WTC11 (cell line): ENCODE results near the gene GOLGA6L7. TPM values are rescaled to one million over a fixed set of nuclear protein-coding genes. Genes with fewer than 3 reads are reported as not detected.

Experiments used
- ATAC-seq: fragments of 200-7000 bp; cut with Tn5 transposase; 2 replicates; pipeline ENCODE4 v1.10.0; 2021; ENCODE audit warnings: mild to moderate bottlenecking, moderate library complexity
- CTCF ChIA-PET: fragments of 300-600 bp; sonication (Branson Sonifier 250); formaldehyde crosslinking; loops from one replicate; lab custom pipeline; 2021; ENCODE audit warnings: antibody characterized with exemption; lab: Charles Lee
- POLR2A ChIA-PET: fragments of 350-600 bp; sonication (Branson Sonifier 250); formaldehyde crosslinking; loops from one replicate; lab custom pipeline; 2021; ENCODE audit warnings: antibody characterized with exemption; lab: Charles Lee
- DNase-seq: peaks from one replicate; pipeline ENCODE4 v3.0.0; 2021; ENCODE audit warnings: low spot score
- H3K27ac Mint-ChIP-seq: 2 replicates; pipeline ENCODE4 v1.8.0; 2021; ENCODE audit warnings: mixed read lengths
- H3K27me3 Mint-ChIP-seq: 2 replicates; pipeline ENCODE4 v1.8.0; 2021; ENCODE audit warnings: low read depth, mild to moderate bottlenecking, moderate library complexity, mixed read lengths
- H3K36me3 Mint-ChIP-seq: 2 replicates; pipeline ENCODE4 v1.8.0; 2021; ENCODE audit warnings: mixed read lengths
- H3K4me1 Mint-ChIP-seq: 2 replicates; pipeline ENCODE4 v1.8.0; 2022; ENCODE audit warnings: mixed read lengths
- H3K4me3 Mint-ChIP-seq: 2 replicates; pipeline ENCODE4 v1.8.0; 2021; ENCODE audit warnings: mild to moderate bottlenecking, moderate library complexity, mixed read lengths
- H3K9me3 Mint-ChIP-seq: 2 replicates; pipeline ENCODE4 v1.8.0; 2021; ENCODE audit warnings: mixed read lengths
- AR ChIP-seq: fragments of 250-450 bp; sonication (Bioruptor Pico); IDR thresholded peaks from 2 replicates; pipeline ENCODE4 v1.9.0; 2021; ENCODE audit warnings: mild to moderate bottlenecking
- CBFB ChIP-seq: sonication (generic); formaldehyde crosslinking; IDR thresholded peaks from 2 replicates; pipeline ENCODE4 v1.8.1; 2022; ENCODE audit warnings: mild to moderate bottlenecking, low read depth, missing genetic modification reagents
- CREB1 ChIP-seq: sonication (generic); formaldehyde crosslinking; IDR thresholded peaks from 2 replicates; pipeline ENCODE4 v1.8.0; 2023; ENCODE audit warnings: mild to moderate bottlenecking, missing genetic modification reagents
- ELF4 ChIP-seq: sonication (generic); formaldehyde crosslinking; IDR thresholded peaks from 2 replicates; pipeline ENCODE4 v1.8.1; 2022; ENCODE audit warnings: low read depth, mild to moderate bottlenecking, moderate library complexity, missing genetic modification reagents
- FOXP4 ChIP-seq: sonication (generic); formaldehyde crosslinking; IDR thresholded peaks from 2 replicates; pipeline ENCODE4 v1.8.0; 2022; ENCODE audit warnings: mild to moderate bottlenecking, missing genetic modification reagents
- GRHL2 ChIP-seq: fragments of 250-450 bp; sonication (Bioruptor Pico); IDR thresholded peaks from 2 replicates; pipeline ENCODE4 v1.8.0; 2022; ENCODE audit warnings: mild to moderate bottlenecking, moderate library complexity; ENCODE audit not compliant: insufficient replicate concordance, severe bottlenecking
- GTF2I ChIP-seq: fragments of 250-450 bp; sonication (Bioruptor Pico); conservative IDR thresholded peaks from 2 replicates; pipeline ENCODE4 v1.4.0; 2021; ENCODE audit warnings: mild to moderate bottlenecking
- IRF1 ChIP-seq: sonication (generic); formaldehyde crosslinking; IDR thresholded peaks from 2 replicates; pipeline ENCODE4 v1.8.0; 2023; ENCODE audit warnings: missing genetic modification reagents
- NFATC4 ChIP-seq: fragments of 250-450 bp; sonication (Bioruptor Pico); IDR thresholded peaks from 2 replicates; pipeline ENCODE4 v1.9.0; 2021; ENCODE audit warnings: mild to moderate bottlenecking
- RORB ChIP-seq: fragments of 250-450 bp; sonication (Bioruptor Pico); IDR thresholded peaks from 2 replicates; pipeline ENCODE4 v1.9.0; 2021; ENCODE audit warnings: mild to moderate bottlenecking
- STAT6 ChIP-seq: sonication (generic); formaldehyde crosslinking; conservative IDR thresholded peaks from 2 replicates; pipeline ENCODE4 v1.8.1; 2023; ENCODE audit warnings: mild to moderate bottlenecking, low read depth, missing genetic modification reagents, moderate library complexity
- TEAD1 ChIP-seq: sonication (generic); formaldehyde crosslinking; IDR thresholded peaks from 2 replicates; pipeline ENCODE4 v1.8.0; 2022; ENCODE audit warnings: mild to moderate bottlenecking, missing genetic modification reagents
- TEAD4 ChIP-seq: sonication (generic); formaldehyde crosslinking; IDR thresholded peaks from 2 replicates; pipeline ENCODE4 v1.8.0; 2022; ENCODE audit warnings: mild to moderate bottlenecking, missing genetic modification reagents
- ZNF232 ChIP-seq: sonication (generic); formaldehyde crosslinking; IDR thresholded peaks from 2 replicates; pipeline ENCODE4 v1.8.0; 2022; ENCODE audit warnings: mild to moderate bottlenecking, missing genetic modification reagents
- ZNF263 ChIP-seq: sonication (generic); formaldehyde crosslinking; IDR thresholded peaks from 2 replicates; pipeline ENCODE4 v1.8.1; 2022; ENCODE audit warnings: low read depth, mild to moderate bottlenecking, moderate library complexity, missing genetic modification reagents
- ZNF396 ChIP-seq: fragments of 250-450 bp; sonication (Bioruptor Pico); IDR thresholded peaks from 2 replicates; pipeline ENCODE4 v1.8.0; 2021; ENCODE audit warnings: mild to moderate bottlenecking, moderate library complexity, borderline replicate concordance
- ZNF425 ChIP-seq: fragments of 250-450 bp; sonication (Bioruptor Pico); conservative IDR thresholded peaks from 2 replicates; pipeline ENCODE4 v1.9.0; 2021; ENCODE audit warnings: mild to moderate bottlenecking
- ZNF532 ChIP-seq: fragments of 250-450 bp; sonication (Bioruptor Pico); IDR thresholded peaks from 2 replicates; pipeline ENCODE4 v1.9.0; 2021; ENCODE audit warnings: mild to moderate bottlenecking, borderline replicate concordance
- total RNA-seq: library from RNA; stranded (reverse); gene quantifications from 3 replicates; pipeline ENCODE4 v1.2.3, GENCODE V29; 2021

The GOLGA6L7 gene
- total RNA-seq, 1 experiment from 2014 or later, result not detected

GRCh38 chr15:28881600-28881999, 33.2 kb upstream of the GOLGA6L7 start:
- POLR2A ChIA-PET, result no interaction called here
- no peak for DNase-seq
- Mint-ChIP-seq H3K4me3 (no peak overlapping the region), H3K36me3 (no peaks in the 10 kb centered on the region), H3K9me3 (no peaks in the 10 kb centered on the region), H3K27me3 (peaks cover 29% of the 10 kb centered on the region), H3K27ac (no peak overlapping the region), H3K4me1 (peaks cover 8% of the 10 kb centered on the region)
- CTCF ChIA-PET, result interaction anchor here (0.7 to 2.1 kb wide), 2 partner anchors 21 to 77 kb away, joined by 5 to 8 read pairs; no protein-coding TSS in a partner anchor
- ATAC-seq, result no peak
- no peak for TF ChIP-seq CREB1 (CRISPR knock-in tag)
- TF ChIP-seq RORB, result no peak
- no peak for TF ChIP-seq FOXP4 (CRISPR knock-in tag)
- no peak for TF ChIP-seq NFATC4
- TF ChIP-seq TEAD1 (CRISPR knock-in tag), result no peak
- no peak for TF ChIP-seq TEAD4 (CRISPR knock-in tag)
- no peak for TF ChIP-seq ELF4 (CRISPR knock-in tag)
- no peak for TF ChIP-seq ZNF263 (CRISPR knock-in tag)
- TF ChIP-seq ZNF232 (CRISPR knock-in tag), result no peak
- TF ChIP-seq ZNF425 (CRISPR knock-in tag), result no peak
- TF ChIP-seq IRF1 (CRISPR knock-in tag), result no peak
- no peak for TF ChIP-seq AR
- TF ChIP-seq GTF2I (CRISPR knock-in tag), result no peak

GRCh38 chr15:28881170-28881569, 32.7 kb upstream of the GOLGA6L7 start:
- Mint-ChIP-seq H3K27ac (no peak overlapping the region; the same call in 1 of the 2 replicates), H3K36me3 (no peaks in the 10 kb centered on the region), H3K4me3 (no peak overlapping the region), H3K27me3 (peaks cover 28% of the 10 kb centered on the region), H3K4me1 (peaks cover 11% of the 10 kb centered on the region), H3K9me3 (no peaks in the 10 kb centered on the region)
- DNase-seq (no peak), ATAC-seq (no peak)
- ChIA-PET CTCF (interaction anchor here (2.1 kb wide), 1 partner anchor 21 kb away, joined by 8 read pairs; no protein-coding TSS in a partner anchor), POLR2A (no interaction called here)
- TF ChIP-seq ZNF396 (CRISPR knock-in tag) (no peak), CBFB (CRISPR knock-in tag) (no peak), ZNF263 (CRISPR knock-in tag) (no peak), ZNF232 (CRISPR knock-in tag) (no peak), STAT6 (CRISPR knock-in tag) (no peak), ZNF425 (CRISPR knock-in tag) (no peak), ZNF532 (no peak), GRHL2 (CRISPR knock-in tag) (no peak)
